Body of pancreas (tissue), 4 donors: ENCODE results near the gene MUL1. TPM values are rescaled to one million over a fixed set of nuclear protein-coding genes. Genes with fewer than 3 reads are reported as not detected.

Source experiments
- ATAC-seq: fragments of 150-250 bp; one replicate; pipeline ENCODE4 v1.9.1; 2016
- DNase-seq, 4 donors: peaks; one replicate each; pipeline ENCODE4 v3.0.0-alpha.2; 2019
- H3K27ac ChIP-seq, 4 donors: fragments of 200-600 bp; sonication (generic); 1 replicate in 3 of 4; 2 replicates in 1 of 4; pipeline versions ENCODE4 v1.5.1 to v1.6.1; 2016 to 2019; ENCODE audit warnings: mild to moderate bottlenecking in 1 of 4, mixed read lengths in 1 of 4, moderate library complexity in 1 of 4
- H3K27me3 ChIP-seq, 2 donors: fragments of 200-600 bp; sonication (generic); one replicate each; pipeline ENCODE4 v1.6.0; 2016; ENCODE audit warnings: mild to moderate bottlenecking in 1 of 2
- H3K36me3 ChIP-seq, 2 donors: fragments of 200-600 bp; sonication (generic); replicated peaks in 1 of 2; 2 replicates each; pipeline ENCODE4 v1.5.1; 2016; ENCODE audit warnings: low read depth in 2 of 2; ENCODE audit not compliant: insufficient read depth in 1 of 2
- H3K4me1 ChIP-seq: fragments of 200-600 bp; sonication (generic); one replicate; pipeline ENCODE4 v1.6.0; 2016
- H3K4me3 ChIP-seq, 2 donors: fragments of 200-600 bp; sonication (generic); 1 replicate in 1 of 2; 2 replicates in 1 of 2; pipeline ENCODE4 v1.5.1; 2016 to 2019
- H3K9me3 ChIP-seq, 3 donors: fragments of 200-600 bp; sonication (generic); 1 replicate in 2 of 3; 2 replicates in 1 of 3; pipeline ENCODE4 v1.5.1; 2016
- CTCF ChIP-seq, 7 experiments: fragments of 450-650 bp in 4 of 7; fragments of 200-600 bp in 3 of 7; sonication (generic) in 3 of 7; IDR thresholded peaks; one replicate each; pipeline ENCODE4 v1.5.1; 2016 to 2019; ENCODE audit warnings: antibody characterized with exemption in 7 of 7
- POLR2A ChIP-seq, 3 donors: fragments of 450-650 bp; IDR thresholded peaks; one replicate each; pipeline ENCODE4 v1.6.1; 2016; ENCODE audit warnings: antibody characterized with exemption in 3 of 3, mild to moderate bottlenecking in 2 of 3
- WGBS, 2 donors: methylation state at CpG; one replicate each; pipeline ENCODE4 v1.1.5; 2017; 5-methylcytosine and 5-hydroxymethylcytosine counted together
- intact Hi-C: fragments of 100-400 bp; cut with DNase I; formaldehyde crosslinking; loops from one replicate; pipeline ENCODE4 v1.15.1; 2023
- total RNA-seq, 2 donors: library from RNA; depleted of rRNA; stranded (reverse); fragments of >200 nt; gene quantifications; one replicate each; pipeline ENCODE4 v1.1.0, GENCODE V29; 2016

MUL1 gene
- total RNA-seq, 2 donors from 2014 or later = 18.7 to 20.4 TPM

- Histone ChIP-seq H3K4me1 (no peaks in the 10 kb centered on the region), H3K27ac (no peak overlapping the region), H3K9me3 (no peaks in the 10 kb centered on the region), H3K27me3 (no peaks in the 10 kb centered on the region), H3K4me3 (no peak overlapping the region), H3K36me3 (no peaks in the 10 kb centered on the region)
- DNase-seq = no peak
- TF ChIP-seq CTCF (IDR thresholded peaks at IDR 0.05) (no peak), POLR2A (IDR thresholded peaks at IDR 0.05) (no peak)
- ATAC-seq = no peak
- intact Hi-C loops = no loop called here
- 49% methylated on average over 6 of the region's 6 CpGs for WGBS, 2 donors
Observed at GRCh38 chr1:20530901-20531300, 22.9 kb upstream of the MUL1 start.

- TF ChIP-seq POLR2A (IDR thresholded peaks at IDR 0.05) = no peak
- TF ChIP-seq CTCF (IDR thresholded peaks at IDR 0.05) = no peak
- ATAC-seq = no peak
- no peak for DNase-seq
- Histone ChIP-seq H3K27me3 (no peaks in the 10 kb centered on the region), H3K27ac (no peak overlapping the region), H3K4me3 (no peak overlapping the region), H3K4me1 (no peaks in the 10 kb centered on the region), H3K9me3 (no peaks in the 10 kb centered on the region), H3K36me3 (no peaks in the 10 kb centered on the region)
- 7 to 13% methylated on average over 8 of the region's 8 CpGs for WGBS, 2 donors
- intact Hi-C loops = no loop called here
Observed at GRCh38 chr1:20530306-20530705, 22.4 kb upstream of the MUL1 start.

GRCh38 chr1:20528221-20528620 lies 20.3 kb upstream of the MUL1 start:
- Histone ChIP-seq H3K9me3 (no peaks in the 10 kb centered on the region), H3K4me1 (no peaks in the 10 kb centered on the region), H3K4me3 (no peak overlapping the region), H3K27me3 (no peaks in the 10 kb centered on the region), H3K36me3 (no peaks in the 10 kb centered on the region), H3K27ac (no peak overlapping the region)
- ATAC-seq (no peak), DNase-seq (no peak)
- TF ChIP-seq POLR2A (IDR thresholded peaks at IDR 0.05) (no peak), CTCF (IDR thresholded peaks at IDR 0.05) (no peak)
- intact Hi-C loops = loop anchor here (5.0 to 10.0 kb wide), 2 partner anchors 109 to 667 kb away; no protein-coding TSS in a partner anchor
- WGBS, 2 donors = 30 to 36% methylated on average over 7 of the region's 7 CpGs

- H3K9me3 ChIP-seq = no peaks in the 10 kb centered on the region
- TF ChIP-seq CTCF (IDR thresholded peaks at IDR 0.05) = no peak
- TF ChIP-seq POLR2A (IDR thresholded peaks at IDR 0.05) = no peak
- ATAC-seq = no peak
- WGBS, 2 donors = 50 to 65% methylated on average over 6 of the region's 6 CpGs
- H3K27ac ChIP-seq = no peak overlapping the region
- DNase-seq = no peak
- peaks cover 6% of the 10 kb centered on the region for H3K4me1 ChIP-seq
- H3K36me3 ChIP-seq = no peaks in the 10 kb centered on the region
- H3K27me3 ChIP-seq = no peaks in the 10 kb centered on the region
- H3K4me3 ChIP-seq = no peak overlapping the region
- intact Hi-C loops = loop anchor here (5.0 to 10.0 kb wide), 2 partner anchors 111 to 669 kb away; no protein-coding TSS in a partner anchor
Observed at GRCh38 chr1:20526267-20526666, 18.3 kb upstream of the MUL1 start.
